H9 (cell line): Measurements from ENCODE around the gene CPNE5. TPM values are rescaled to one million over a fixed set of nuclear protein-coding genes. Genes with fewer than 3 reads are reported as not detected.

ENCODE experiments used
- DNase-seq: peaks from one replicate; pipeline ENCODE4 v3.0.0-alpha.2; 2017
- H2AFZ ChIP-seq: one replicate; pipeline ENCODE4 v1.6.1; 2013; ENCODE audit warnings: mild to moderate bottlenecking, low read length, control low read depth, moderate library complexity
- H2AK5ac ChIP-seq: 2 replicates; pipeline ENCODE4 v1.6.1; 2013; ENCODE audit warnings: low read length, control low read depth, mixed read lengths; ENCODE audit not compliant: insufficient read length
- H2BK120ac ChIP-seq: one replicate; pipeline ENCODE4 v1.6.1; 2013; ENCODE audit warnings: low read depth, mild to moderate bottlenecking, low read length, control low read depth, inconsistent platforms; ENCODE audit not compliant: poor library complexity, severe bottlenecking
- H2BK12ac ChIP-seq: 2 replicates; pipeline ENCODE4 v1.6.1; 2013; ENCODE audit warnings: low read length, control low read depth, mixed read lengths, low read depth; ENCODE audit not compliant: insufficient read length
- H2BK15ac ChIP-seq: 2 replicates; pipeline ENCODE4 v1.6.1; 2013; ENCODE audit warnings: low read depth, low read length, control low read depth
- H2BK20ac ChIP-seq: one replicate; pipeline ENCODE4 v1.6.1; 2013; ENCODE audit warnings: low read depth, mild to moderate bottlenecking, low read length, control low read depth, inconsistent platforms; ENCODE audit not compliant: poor library complexity, severe bottlenecking
- H2BK5ac ChIP-seq: 2 replicates; pipeline ENCODE4 v1.6.1; 2013; ENCODE audit warnings: low read length, control low read depth, mixed read lengths; ENCODE audit not compliant: insufficient read length
- H3K14ac ChIP-seq: 2 replicates; pipeline ENCODE4 v1.6.1; 2013; ENCODE audit warnings: low read length, control low read depth; ENCODE audit not compliant: insufficient read depth
- H3K18ac ChIP-seq: 2 replicates; pipeline ENCODE4 v1.6.1; 2013; ENCODE audit warnings: low read depth, mild to moderate bottlenecking, mixed read lengths, low read length, control low read depth; ENCODE audit not compliant: insufficient read length
- H3K23ac ChIP-seq: 2 replicates; pipeline ENCODE4 v1.6.1; 2013; ENCODE audit warnings: low read length, control low read depth, mixed read lengths, low read depth; ENCODE audit not compliant: insufficient read length
- H3K23me2 ChIP-seq: 2 replicates; pipeline ENCODE4 v1.6.1; 2013; ENCODE audit warnings: low read depth, mild to moderate bottlenecking, mixed read lengths, low read length, control low read depth; ENCODE audit not compliant: insufficient read length, poor library complexity, severe bottlenecking
- H3K27ac ChIP-seq: 2 replicates; pipeline ENCODE4 v1.5.1; 2013; ENCODE audit warnings: low read length, control low read depth, mixed read lengths, low read depth; ENCODE audit not compliant: insufficient read length
- H3K27me3 ChIP-seq: 2 replicates; pipeline ENCODE4 v1.6.1; 2013; ENCODE audit warnings: low read length, control low read depth, inconsistent platforms; ENCODE audit not compliant: insufficient read depth
- H3K4ac ChIP-seq: 2 replicates; pipeline ENCODE4 v1.6.1; 2013; ENCODE audit warnings: low read depth, mild to moderate bottlenecking, control low read depth, inconsistent platforms, low read length, moderate library complexity
- H3K4me1 ChIP-seq: 2 replicates; pipeline ENCODE4 v1.6.1; 2013; ENCODE audit warnings: low read length, control low read depth, inconsistent platforms; ENCODE audit not compliant: insufficient read depth
- H3K4me2 ChIP-seq: 2 replicates; pipeline ENCODE4 v1.6.1; 2013; ENCODE audit warnings: low read length, control low read depth, mixed read lengths; ENCODE audit not compliant: insufficient read length, insufficient read depth
- H3K56ac ChIP-seq: 2 replicates; pipeline ENCODE4 v1.6.1; 2013; ENCODE audit warnings: low read depth, mild to moderate bottlenecking, mixed read lengths, low read length, control low read depth; ENCODE audit not compliant: insufficient read length
- H3K79me1 ChIP-seq: 2 replicates; pipeline ENCODE4 v1.6.1; 2013; ENCODE audit warnings: low read depth, mild to moderate bottlenecking, moderate library complexity, low read length, control low read depth, inconsistent platforms; ENCODE audit not compliant: insufficient read depth, poor library complexity, severe bottlenecking
- H3K79me2 ChIP-seq: 2 replicates; pipeline ENCODE4 v1.6.1; 2013; ENCODE audit warnings: low read length, control low read depth, inconsistent platforms; ENCODE audit not compliant: insufficient read depth
- H3K9ac ChIP-seq: 2 replicates; pipeline ENCODE4 v1.6.1; 2013; ENCODE audit warnings: low read length, control low read depth, mixed read lengths; ENCODE audit not compliant: insufficient read length; ENCODE audit errors: extremely low read depth
- H3K9me3 ChIP-seq: one replicate; pipeline ENCODE4 v1.6.1; 2013; ENCODE audit warnings: low read depth, low read length, inconsistent platforms; ENCODE audit not compliant: control insufficient read depth
- H3T11ph ChIP-seq: one replicate; pipeline ENCODE4 v1.6.1; 2013; ENCODE audit warnings: mild to moderate bottlenecking, low read length, control low read depth, inconsistent platforms
- H4K20me1 ChIP-seq: one replicate; pipeline ENCODE4 v1.6.1; 2013; ENCODE audit not compliant: control insufficient read depth, insufficient read length, insufficient read depth
- H4K5ac ChIP-seq: 2 replicates; pipeline ENCODE4 v1.6.1; 2013; ENCODE audit warnings: low read depth, mild to moderate bottlenecking, mixed read lengths, low read length, control low read depth; ENCODE audit not compliant: insufficient read length
- H4K8ac ChIP-seq: replicated peaks from 2 replicates; pipeline ENCODE4 v1.6.1; 2013; ENCODE audit warnings: low read length, control low read depth, mixed read lengths, low read depth; ENCODE audit not compliant: insufficient read length
- H4K91ac ChIP-seq: 2 replicates; pipeline ENCODE4 v1.6.1; 2013; ENCODE audit warnings: low read depth, mild to moderate bottlenecking, moderate library complexity, mixed read lengths, low read length, control low read depth; ENCODE audit not compliant: insufficient read length
- H3K27ac Mint-ChIP-seq, 3 experiments: 2 replicates in 2 of 3; 3 replicates in 1 of 3; pipeline ENCODE4 v1.8.0; 2020 to 2021; ENCODE audit warnings: mixed read lengths in 3 of 3, mild to moderate bottlenecking in 1 of 3, moderate library complexity in 1 of 3
- H3K27me3 Mint-ChIP-seq: 2 replicates; pipeline ENCODE4 v1.8.0; 2021; ENCODE audit warnings: low read depth, mild to moderate bottlenecking, moderate library complexity, mixed read lengths
- H3K36me3 Mint-ChIP-seq, 3 experiments: 2 replicates in 2 of 3; 3 replicates in 1 of 3; pipeline ENCODE4 v1.8.0; 2020 to 2021; ENCODE audit warnings: low read depth in 3 of 3, mixed read lengths in 3 of 3; ENCODE audit not compliant: insufficient read depth in 1 of 3
- H3K4me1 Mint-ChIP-seq, 2 experiments: 2 replicates each; pipeline ENCODE4 v1.8.0; 2020; ENCODE audit warnings: mixed read lengths in 2 of 2
- H3K4me3 Mint-ChIP-seq, 2 experiments: 2 replicates in 1 of 2; 3 replicates in 1 of 2; pipeline ENCODE4 v1.8.0; 2020 to 2021; ENCODE audit warnings: mild to moderate bottlenecking in 2 of 2, mixed read lengths in 2 of 2, moderate library complexity in 1 of 2
- H3K9me3 Mint-ChIP-seq, 2 experiments: 2 replicates in 1 of 2; 3 replicates in 1 of 2; pipeline ENCODE4 v1.8.0; 2020; ENCODE audit warnings: mild to moderate bottlenecking in 2 of 2, mixed read lengths in 2 of 2, moderate library complexity in 1 of 2
- WGBS: extraction: QIAGEN DNeasy Blood & Tissue Kit; methylation state at CpG from one replicate; pipeline ENCODE4 v1.1.7; 2013; ENCODE audit warnings: missing lambda C conversion rate, low lambda C conversion rate, mixed read lengths; ENCODE audit not compliant: insufficient read length; ENCODE audit errors: extremely low coverage; 5-methylcytosine and 5-hydroxymethylcytosine counted together
- total RNA-seq: library from RNA; stranded (reverse); gene quantifications from 2 replicates; pipeline ENCODE4 v1.2.1, GENCODE V29; 2021
- TF ChIP-seq, protein P1 (sequence below): fragments of 200-600 bp; sonication (generic); conservative IDR thresholded peaks from 3 replicates; pipeline ENCODE4 v1.8.0; 2021; ENCODE audit warnings: antibody characterized with exemption, mild to moderate bottlenecking

The CPNE5 gene
- total RNA-seq, 1 experiment from 2014 or later: 0.52 TPM

DNA sequence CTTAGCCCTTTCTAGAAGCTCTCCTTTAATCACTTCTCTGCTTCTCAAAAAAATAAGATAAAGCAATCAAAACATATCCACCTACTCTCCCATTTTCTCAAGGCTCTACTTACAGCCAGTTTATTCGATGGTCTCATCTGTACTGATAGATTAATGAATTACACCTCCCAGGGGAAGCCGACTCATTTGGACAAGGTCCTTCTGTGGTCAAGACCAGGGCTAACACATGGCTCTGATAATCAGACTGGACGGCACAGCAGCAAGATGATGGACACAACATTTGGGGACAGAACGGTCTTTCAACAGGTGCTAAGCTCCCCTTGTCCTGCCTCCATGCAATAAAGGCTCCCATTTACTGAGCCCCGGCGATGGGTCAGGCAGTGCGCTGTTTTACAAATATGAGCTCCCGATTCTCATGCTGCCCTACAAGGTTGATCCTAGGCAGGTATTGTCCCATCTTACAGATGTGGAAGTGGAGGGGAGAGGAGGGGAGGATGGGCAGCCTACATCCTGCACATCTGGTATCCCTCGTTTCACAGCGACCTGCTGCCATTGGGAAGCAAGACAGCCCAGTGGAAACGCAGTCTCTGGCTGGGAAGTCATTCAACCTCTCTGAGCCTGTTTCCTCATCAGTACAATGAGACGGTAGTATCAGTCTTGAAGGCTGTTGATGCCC is 15.7 kb downstream of the CPNE5 start:
- no CpG with 5 or more reads among the region's 12 CpGs for WGBS
- DNase-seq: no peak
- peaks cover 21 to 39% of the 10 kb centered on the region in 2 experiments for H3K4me1 Mint-ChIP-seq
- TF ChIP-seq, protein P1, sequence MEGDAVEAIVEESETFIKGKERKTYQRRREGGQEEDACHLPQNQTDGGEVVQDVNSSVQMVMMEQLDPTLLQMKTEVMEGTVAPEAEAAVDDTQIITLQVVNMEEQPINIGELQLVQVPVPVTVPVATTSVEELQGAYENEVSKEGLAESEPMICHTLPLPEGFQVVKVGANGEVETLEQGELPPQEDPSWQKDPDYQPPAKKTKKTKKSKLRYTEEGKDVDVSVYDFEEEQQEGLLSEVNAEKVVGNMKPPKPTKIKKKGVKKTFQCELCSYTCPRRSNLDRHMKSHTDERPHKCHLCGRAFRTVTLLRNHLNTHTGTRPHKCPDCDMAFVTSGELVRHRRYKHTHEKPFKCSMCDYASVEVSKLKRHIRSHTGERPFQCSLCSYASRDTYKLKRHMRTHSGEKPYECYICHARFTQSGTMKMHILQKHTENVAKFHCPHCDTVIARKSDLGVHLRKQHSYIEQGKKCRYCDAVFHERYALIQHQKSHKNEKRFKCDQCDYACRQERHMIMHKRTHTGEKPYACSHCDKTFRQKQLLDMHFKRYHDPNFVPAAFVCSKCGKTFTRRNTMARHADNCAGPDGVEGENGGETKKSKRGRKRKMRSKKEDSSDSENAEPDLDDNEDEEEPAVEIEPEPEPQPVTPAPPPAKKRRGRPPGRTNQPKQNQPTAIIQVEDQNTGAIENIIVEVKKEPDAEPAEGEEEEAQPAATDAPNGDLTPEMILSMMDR: no peak
- no peak overlapping the region for H4K5ac ChIP-seq
- no peak overlapping the region for H3K27ac Mint-ChIP-seq
- H3K36me3 Mint-ChIP-seq: no peaks in the 10 kb centered on the region; a peak in 1 of 7 replicates
- no peak overlapping the region for H3K14ac ChIP-seq
- H3K79me1 ChIP-seq: no peaks in the 10 kb centered on the region
- no peak overlapping the region for H3K18ac ChIP-seq
- no peak overlapping the region for H3K56ac ChIP-seq
- H3K79me2 ChIP-seq: no peaks in the 10 kb centered on the region
- no peak overlapping the region for H2BK15ac ChIP-seq
- no peaks in the 10 kb centered on the region for H3K27me3 ChIP-seq
- H3K4me2 ChIP-seq: no peak overlapping the region
- H2BK120ac ChIP-seq: no peak overlapping the region
- no peak overlapping the region for H3K27ac ChIP-seq
- no peaks in the 10 kb centered on the region for H3K4me1 ChIP-seq
- no peak overlapping the region for H2BK20ac ChIP-seq
- H3K9me3 ChIP-seq: no peaks in the 10 kb centered on the region
- H3K27me3 Mint-ChIP-seq: peaks cover 16% of the 10 kb centered on the region
- no peak overlapping the region for H3K9ac ChIP-seq
- H2AFZ ChIP-seq: no peak overlapping the region
- H4K20me1 ChIP-seq: no peaks in the 10 kb centered on the region
- H3T11ph ChIP-seq: no peak overlapping the region
- H2BK5ac ChIP-seq: no peak overlapping the region
- H3K4me3 Mint-ChIP-seq: no peak overlapping the region
- H4K91ac ChIP-seq: no peak overlapping the region
- H2AK5ac ChIP-seq: no peak overlapping the region
- no peak overlapping the region for H2BK12ac ChIP-seq
- H3K4ac ChIP-seq: no peak overlapping the region
- H4K8ac ChIP-seq: no peak overlapping the region
- no peaks in the 10 kb centered on the region for H3K9me3 Mint-ChIP-seq
- no peak overlapping the region for H3K23ac ChIP-seq
- no peaks in the 10 kb centered on the region for H3K23me2 ChIP-seq
